Kidney (tissue), 14 donors: ENCODE data around the gene AXL. TPM values are rescaled to one million over a fixed set of nuclear protein-coding genes. Genes with fewer than 3 reads are reported as not detected.

Source experiments
- DNase-seq, 5 donors: peaks; one replicate each; pipeline ENCODE4 v3.0.0-alpha.2; 2013 to 2020
- FAIRE-seq: peaks from 2 replicates; lab custom pipeline; 2012; peaks lifted over from hg19 to GRCh38; lab: Jason Lieb, UNC
- H3K27ac ChIP-seq, 2 donors: one replicate each; pipeline ENCODE4 v1.7.0; 2013; ENCODE audit warnings: low read depth in 2 of 2, low read length in 2 of 2, inconsistent platforms in 1 of 2
- H3K27me3 ChIP-seq: one replicate; pipeline ENCODE4 v1.7.1; 2013; ENCODE audit warnings: low read length, inconsistent platforms; ENCODE audit not compliant: control insufficient read depth, insufficient read depth
- H3K36me3 ChIP-seq, 3 donors: one replicate each; pipeline versions ENCODE4 v1.7.0 to v1.7.1; 2013; ENCODE audit warnings: low read length in 3 of 3, control low read depth in 1 of 3, inconsistent platforms in 1 of 3; ENCODE audit not compliant: insufficient read depth in 3 of 3, control insufficient read depth in 2 of 3
- H3K4me1 ChIP-seq, 3 donors: one replicate each; pipeline versions ENCODE4 v1.7.0 to v1.7.1; 2013; ENCODE audit warnings: low read length in 3 of 3, inconsistent platforms in 1 of 3, low read depth in 1 of 3; ENCODE audit not compliant: control insufficient read depth in 2 of 3, insufficient read depth in 2 of 3
- H3K4me3 ChIP-seq, 3 donors: one replicate each; pipeline versions ENCODE4 v1.7.0 to v1.8.1; 2013; ENCODE audit warnings: low read length in 3 of 3, control low read depth in 1 of 3, inconsistent platforms in 1 of 3
- H3K9ac ChIP-seq, 3 donors: one replicate each; pipeline versions ENCODE4 v1.7.0 to v1.7.1; 2013; ENCODE audit warnings: low read length in 3 of 3, control low read depth in 1 of 3, inconsistent platforms in 1 of 3
- H3K9me3 ChIP-seq, 3 donors: one replicate each; pipeline versions ENCODE4 v1.7.0 to v1.7.1; 2013; ENCODE audit warnings: low read length in 3 of 3, control low read depth in 1 of 3, inconsistent platforms in 1 of 3; ENCODE audit not compliant: control insufficient read depth in 2 of 3, insufficient read depth in 1 of 3
- CTCF ChIP-seq: IDR thresholded peaks from 3 replicates; pipeline ENCODE4 v1.5.1; 2012; ENCODE audit warnings: mild to moderate bottlenecking, moderate library complexity, borderline replicate concordance; ENCODE audit not compliant: insufficient read depth; ENCODE audit errors: extremely low read depth
- intact Hi-C: fragments of 100-400 bp; cut with DNase I; formaldehyde crosslinking; loops from one replicate; pipeline ENCODE4 v1.11.1; 2022
- polyA plus RNA-seq: library from polyadenylated mRNA; stranded (reverse); fragments of 350-450 nt; fragmentation: Illumina TruSeq; extraction: RNeasy Lipid Tissue Mini Kit (QIAGEN cat#74804); gene quantifications from one replicate; pipeline ENCODE4 v1.2.3, GENCODE V29; 2014; ENCODE audit warnings: low read depth, low replicate concordance; ENCODE audit not compliant: insufficient read depth
- total RNA-seq: library from RNA; stranded (reverse); fragmentation: NEBNext Ultra II Directional; extraction: Animal tissue kit (Norgen Biotek cat#: 25700); gene quantifications from one replicate; pipeline ENCODE4 v1.2.1, GENCODE V29; 2021
- donor health status: control.
- donor health status: control.
- donor health status: control.
- donor health status: control.
- donor health status: control.
- donor health status: DM: yes; HTN: yes; CAD: no.
- donor health status: Normal renal cell carcinoma (clear cell type).

AXL gene
- total and polyA plus RNA-seq, 2 donors from 2014 or later: 6.3 to 37.4 TPM

- no peak for FAIRE-seq
- H3K27ac ChIP-seq: no peak overlapping the region
Observed at GRCh38 chr19:41224632-41225031, 5.6 kb downstream of the AXL start.

GRCh38 chr19:41225238-41226052 lies 6.4 kb downstream of the AXL start:
- DNase-seq (peak in 4 of 5 donors; percentile 61 to 86 (median 80)), FAIRE-seq (no peak)
- Histone ChIP-seq H3K9me3 (no peaks in the 10 kb centered on the region), H3K4me3 (peak overlapping the region in 1 of 3 donors; percentile 53), H3K27ac (peak overlapping the region; percentile 14 to 64), H3K9ac (peak overlapping the region in 1 of 3 donors; percentile 19), H3K27me3 (no peaks in the 10 kb centered on the region), H3K36me3 (no peaks in the 10 kb centered on the region), H3K4me1 (peaks cover 0 to 9% (median 5%) of the 10 kb centered on the region in 3 donors)
- intact Hi-C loops: no loop called here
- no peak for TF ChIP-seq CTCF

More at GRCh38 chr19:41224632-41225031, 5.6 kb downstream of the AXL start:
- H3K36me3 ChIP-seq: no peaks in the 10 kb centered on the region
- TF ChIP-seq CTCF: no peak
- H3K27me3 ChIP-seq: no peaks in the 10 kb centered on the region
- no peaks in the 10 kb centered on the region for H3K9me3 ChIP-seq
- intact Hi-C loops: no loop called here
- H3K4me1 ChIP-seq: peaks cover 0 to 9% (median 5%) of the 10 kb centered on the region in 3 donors
- H3K4me3 ChIP-seq: no peak overlapping the region
- H3K9ac ChIP-seq: no peak overlapping the region
- no peak for DNase-seq

DNA sequence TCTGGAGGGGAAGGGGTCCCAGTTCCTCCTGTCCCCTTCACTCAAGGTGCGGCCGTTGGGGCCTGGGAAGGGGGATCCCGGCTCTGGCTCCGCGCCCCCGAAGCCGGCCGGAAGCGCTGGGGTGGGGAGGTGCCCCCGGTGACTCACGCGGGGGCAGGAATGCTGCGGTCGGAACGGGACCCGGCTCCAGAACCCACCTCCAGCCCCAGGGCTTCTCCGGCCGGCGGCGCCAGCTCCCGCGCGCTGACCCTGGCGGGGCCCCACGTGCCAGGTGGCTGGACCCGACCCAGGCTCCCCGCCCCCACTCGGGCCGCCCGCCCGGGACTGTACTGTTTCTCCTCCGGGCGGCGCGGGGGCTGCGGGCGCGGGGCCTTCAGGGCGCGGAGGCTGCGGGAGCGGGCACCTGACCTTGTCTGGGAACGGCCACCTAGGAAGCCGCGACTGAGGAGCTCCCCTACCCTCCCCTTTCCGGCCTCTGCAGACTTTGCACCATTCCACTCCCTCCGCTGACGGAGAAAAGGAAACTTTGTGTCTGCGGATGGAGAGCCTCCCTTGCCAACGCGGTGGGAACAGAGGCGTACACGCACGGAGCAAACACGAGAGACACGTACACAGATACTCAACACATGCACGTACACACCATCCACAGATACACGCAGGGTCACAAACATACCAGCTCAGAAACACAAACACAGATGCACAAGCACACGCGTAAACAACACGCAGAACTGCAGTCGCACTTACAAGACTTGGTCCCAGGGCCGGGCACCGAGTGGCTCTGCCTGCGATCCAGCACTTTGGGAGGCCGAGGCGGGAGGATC lies 7.2 kb downstream of the AXL start:
- peak overlapping the region; percentile 53 to 82 (median 77) for H3K4me3 ChIP-seq
- FAIRE-seq (no peak), DNase-seq (peak; percentile 70 to 87 (median 86))
- H3K36me3 ChIP-seq: no peaks in the 10 kb centered on the region
- no peaks in the 10 kb centered on the region for H3K9me3 ChIP-seq
- intact Hi-C loops: no loop called here
- peaks cover 0 to 9% (median 5%) of the 10 kb centered on the region in 3 donors for H3K4me1 ChIP-seq
- TF ChIP-seq CTCF: no peak
- no peaks in the 10 kb centered on the region for H3K27me3 ChIP-seq
- H3K27ac ChIP-seq: peak overlapping the region; percentile 14 to 64
- H3K9ac ChIP-seq: peak overlapping the region; percentile 48 to 72 (median 49)
